ENCODE data around the gene CCN5.

DNA sequence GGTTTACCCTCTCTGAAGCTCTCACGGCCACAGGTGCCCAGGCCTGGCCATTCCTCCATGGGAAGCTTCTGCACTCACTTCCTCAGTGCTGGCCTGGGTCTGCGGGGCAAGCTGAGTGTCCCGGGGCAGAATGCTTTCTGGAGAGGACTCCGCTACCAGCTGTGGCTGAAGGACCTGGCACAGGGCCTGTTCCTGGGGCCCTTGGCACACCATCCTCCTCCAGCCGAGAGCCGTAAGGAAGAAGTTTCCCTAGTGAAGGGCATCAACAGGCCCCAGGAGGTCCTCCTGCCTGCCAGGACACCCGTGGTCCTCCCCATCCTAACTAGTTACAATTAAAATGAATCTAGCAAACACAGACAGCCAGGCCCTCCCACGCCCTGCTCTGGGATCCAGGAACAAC, 16.5 kb downstream of the CCN5 start:
- TF ChIP-seq, protein P1, sequence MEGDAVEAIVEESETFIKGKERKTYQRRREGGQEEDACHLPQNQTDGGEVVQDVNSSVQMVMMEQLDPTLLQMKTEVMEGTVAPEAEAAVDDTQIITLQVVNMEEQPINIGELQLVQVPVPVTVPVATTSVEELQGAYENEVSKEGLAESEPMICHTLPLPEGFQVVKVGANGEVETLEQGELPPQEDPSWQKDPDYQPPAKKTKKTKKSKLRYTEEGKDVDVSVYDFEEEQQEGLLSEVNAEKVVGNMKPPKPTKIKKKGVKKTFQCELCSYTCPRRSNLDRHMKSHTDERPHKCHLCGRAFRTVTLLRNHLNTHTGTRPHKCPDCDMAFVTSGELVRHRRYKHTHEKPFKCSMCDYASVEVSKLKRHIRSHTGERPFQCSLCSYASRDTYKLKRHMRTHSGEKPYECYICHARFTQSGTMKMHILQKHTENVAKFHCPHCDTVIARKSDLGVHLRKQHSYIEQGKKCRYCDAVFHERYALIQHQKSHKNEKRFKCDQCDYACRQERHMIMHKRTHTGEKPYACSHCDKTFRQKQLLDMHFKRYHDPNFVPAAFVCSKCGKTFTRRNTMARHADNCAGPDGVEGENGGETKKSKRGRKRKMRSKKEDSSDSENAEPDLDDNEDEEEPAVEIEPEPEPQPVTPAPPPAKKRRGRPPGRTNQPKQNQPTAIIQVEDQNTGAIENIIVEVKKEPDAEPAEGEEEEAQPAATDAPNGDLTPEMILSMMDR (conservative IDR thresholded peaks at IDR 0.05 in 1 of 2, IDR thresholded peaks at IDR 0.05 in 1 of 2; ENCODE audit: extremely low read depth in 1 of 2, insufficient read depth in 1 of 2, low read depth in 1 of 2, low read length in 2 of 2) = no peak
- no peak for TF ChIP-seq EZH2 (IDR thresholded peaks at IDR 0.05; ENCODE audit: borderline replicate concordance, low read length)
